Suppressor macrophage treated with lipopolysaccharide for 4 hours (primary cell): ENCODE measurements around the gene PTPN9.
"Not testable (repeated sequence)": the region's sequence is repeated elsewhere in the genome, so short reads cannot be mapped to it uniquely, and the experiment has no call there.

Experiments
- DNase-seq: peaks from one replicate; pipeline ENCODE4 v3.0.0-alpha.2; 2020

PTPN9 gene

GRCh38 chr15:75578948-75579920 lies at the start of gene PTPN9:
TSS of gene PTPN9 (minus strand) at chr15:75579315. CDS start at chr15:75578776, 539 bp downstream.
- peak; percentile 82 for DNase-seq

- peak; percentile 94 for DNase-seq
These were observed 46.6 kb upstream of the PTPN9 start, which contains the start of gene SNUPN for GRCh38 chr15:75625542-75626347. TSS of gene SNUPN (minus strand) at chr15:75625725. CDS start at chr15:75621051, 4,674 bp downstream.

GRCh38 chr15:75622505-75622904 lies 43.4 kb upstream of the PTPN9 start:
- no peak for DNase-seq

GRCh38 chr15:75620841-75621391 lies 41.8 kb upstream of the PTPN9 start:
- DNase-seq: peak; percentile 73

GRCh38 chr15:75620058-75620820 lies 41.1 kb upstream of the PTPN9 start:
- DNase-seq: peak; percentile 75

GRCh38 chr15:75616766-75617165 lies 37.7 kb upstream of the PTPN9 start:
- no peak for DNase-seq

- no peak for DNase-seq
These were observed 27.9 kb upstream of the PTPN9 start for GRCh38 chr15:75606711-75607699.

GRCh38 chr15:75606026-75606425 lies 26.9 kb upstream of the PTPN9 start:
- DNase-seq: no peak

GRCh38 chr15:75599401-75599800 lies 20.3 kb upstream of the PTPN9 start:
- DNase-seq: no peak

GRCh38 chr15:75598361-75598760 lies 19.2 kb upstream of the PTPN9 start:
- no peak for DNase-seq

GRCh38 chr15:75597667-75598341 lies 18.7 kb upstream of the PTPN9 start:
- DNase-seq: peak; percentile 32

- no peak for DNase-seq
These were observed 17.7 kb upstream of the PTPN9 start for GRCh38 chr15:75596703-75597345.

- no peak for DNase-seq
These were observed 15.2 kb upstream of the PTPN9 start for GRCh38 chr15:75594276-75594675.

- DNase-seq: no peak
These were observed 12.7 kb upstream of the PTPN9 start for GRCh38 chr15:75591655-75592364.

GRCh38 chr15:75590239-75590638 lies 11.1 kb upstream of the PTPN9 start:
- DNase-seq: no peak

GRCh38 chr15:75589071-75589470 lies 10.0 kb upstream of the PTPN9 start:
- no peak for DNase-seq

GRCh38 chr15:75586422-75586821 lies 7.3 kb upstream of the PTPN9 start:
- DNase-seq: not testable (repeated sequence)

GRCh38 chr15:75584121-75584520 lies 5.0 kb upstream of the PTPN9 start:
- no peak for DNase-seq

GRCh38 chr15:75583701-75584100 lies 4.6 kb upstream of the PTPN9 start:
- DNase-seq: no peak
